SK-N-SH (cell line): ENCODE data around the gene STAT6. TPM values are rescaled to one million over a fixed set of nuclear protein-coding genes. Genes with fewer than 3 reads are reported as not detected.

ENCODE experiments used
- CTCF ChIA-PET: fragments of 300-600, 350-600 bp; formaldehyde crosslinking; extraction: SDS; loops from one replicate; lab custom pipeline; 2021; lab: Yijun Ruan, JAX
- POLR2A ChIA-PET: fragments of 350-600 bp; sonication (Branson Sonifier 250); formaldehyde crosslinking; extraction: SDS; loops from one replicate; lab custom pipeline; 2020; ENCODE audit warnings: antibody characterized with exemption, inconsistent platforms; lab: Yijun Ruan, JAX
- DNase-seq: peaks from one replicate; pipeline ENCODE4 v3.0.0; 2012
- H2AFZ ChIP-seq: fragments of 200-600 bp; sonication (generic); 2 replicates; pipeline ENCODE4 v1.8.1; 2016; ENCODE audit warnings: antibody characterized with exemption, mild to moderate bottlenecking, low read depth
- H3F3A ChIP-seq: fragments of 200-600 bp; sonication (generic); replicated peaks from 2 replicates; pipeline ENCODE3; 2016; ENCODE audit warnings: antibody characterized with exemption, mild to moderate bottlenecking; ENCODE audit not compliant: insufficient read depth
- H3K27ac ChIP-seq, 2 experiments: fragments of 200-500 bp in 1 of 2; fragments of 200-600 bp in 1 of 2; sonication (Bioruptor generic) in 1 of 2; sonication (generic), shearing (Covaris generic) in 1 of 2; 2 replicates each; pipeline versions ENCODE4 v1.5.1 to v1.6.1; 2014 to 2016; ENCODE audit warnings: low read depth in 2 of 2, inconsistent platforms in 1 of 2, low read length in 1 of 2, mild to moderate bottlenecking in 1 of 2, mixed read lengths in 1 of 2
- H3K27me3 ChIP-seq: fragments of 200-600 bp; sonication (generic), shearing (Covaris generic); 2 replicates; pipeline ENCODE4 v1.6.1; 2016; ENCODE audit warnings: mixed run types; ENCODE audit not compliant: insufficient read depth
- H3K36me3 ChIP-seq, 2 experiments: fragments of 200-500 bp in 1 of 2; fragments of 200-600 bp in 1 of 2; sonication (Bioruptor generic) in 1 of 2; sonication (generic) in 1 of 2; replicated peaks in 1 of 2; 2 replicates each; pipeline versions ENCODE3 to v1.5.1; 2014 to 2016; ENCODE audit warnings: low read length in 1 of 2, mild to moderate bottlenecking in 1 of 2; ENCODE audit not compliant: insufficient read depth in 2 of 2, control insufficient read depth in 1 of 2
- H3K4me1 ChIP-seq, 2 experiments: fragments of 200-500 bp in 1 of 2; fragments of 200-600 bp in 1 of 2; sonication (Bioruptor generic) in 1 of 2; sonication (generic), shearing (Covaris generic) in 1 of 2; 2 replicates each; pipeline versions ENCODE4 v1.5.1 to v1.6.1; 2014 to 2016; ENCODE audit warnings: low read depth in 1 of 2, low read length in 1 of 2, mixed run types in 1 of 2; ENCODE audit not compliant: insufficient read depth in 2 of 2, control insufficient read depth in 1 of 2
- H3K4me2 ChIP-seq: fragments of 200-600 bp; sonication (generic), shearing (Covaris generic); 2 replicates; pipeline ENCODE4 v1.6.1; 2017; ENCODE audit warnings: mixed run types
- H3K4me3 ChIP-seq, 2 experiments: fragments of 200-500 bp in 1 of 2; fragments of 200-600 bp in 1 of 2; sonication (Bioruptor generic) in 1 of 2; sonication (generic), shearing (Covaris generic) in 1 of 2; 2 replicates each; pipeline versions ENCODE4 v1.5.1 to v1.8.1; 2014 to 2016; ENCODE audit warnings: low read depth in 2 of 2, inconsistent platforms in 1 of 2, low read length in 1 of 2, mild to moderate bottlenecking in 1 of 2, mixed read lengths in 1 of 2, moderate library complexity in 1 of 2
- H3K79me2 ChIP-seq: fragments of 200-600 bp; sonication (generic); 2 replicates; pipeline ENCODE4 v1.8.1; 2017; ENCODE audit warnings: mild to moderate bottlenecking; ENCODE audit not compliant: insufficient read depth
- H3K9ac ChIP-seq: fragments of 200-600 bp; sonication (generic); 2 replicates; pipeline ENCODE4 v1.6.1; 2017; ENCODE audit warnings: mixed run types
- H3K9me2 ChIP-seq: fragments of 200-600 bp; sonication (generic); 2 replicates; pipeline ENCODE4 v1.6.1; 2017; ENCODE audit warnings: mixed run types
- H3K9me3 ChIP-seq: fragments of 200-600 bp; sonication (generic); 2 replicates; pipeline ENCODE4 v1.6.1; 2017; ENCODE audit warnings: mixed run types, mild to moderate bottlenecking, moderate library complexity
- H4K20me1 ChIP-seq: fragments of 200-600 bp; sonication (generic); 2 replicates; pipeline ENCODE4 v1.6.1; 2017; ENCODE audit warnings: mild to moderate bottlenecking, mixed run types; ENCODE audit not compliant: insufficient read depth
- EZH2phosphoT487 ChIP-seq: fragments of 200-600 bp; sonication (generic); IDR thresholded peaks from 2 replicates; pipeline ENCODE4 v1.6.1; 2017; ENCODE audit warnings: low read depth, mixed run types, mild to moderate bottlenecking, antibody characterized with exemption, moderate library complexity, borderline replicate concordance
- GATA2 ChIP-seq: sonication (generic); formaldehyde crosslinking; IDR thresholded peaks from 2 replicates; pipeline ENCODE4 v1.5.0; 2020; ENCODE audit warnings: mild to moderate bottlenecking, missing genetic modification reagents
- IRF3 ChIP-seq: fragments of 150-350 bp; IDR thresholded peaks from 2 replicates; pipeline ENCODE4 v1.6.1; 2016; ENCODE audit warnings: mild to moderate bottlenecking, low read depth, low read length
- NFIC ChIP-seq: IDR thresholded peaks from 2 replicates; pipeline ENCODE4 v1.4.0; 2012; ENCODE audit warnings: borderline replicate concordance
- POLR2AphosphoS5 ChIP-seq: IDR thresholded peaks from 2 replicates; pipeline ENCODE4 v1.6.1; 2012; ENCODE audit warnings: low read depth, low read length
- RAD21 ChIP-seq: IDR thresholded peaks from 2 replicates; pipeline ENCODE4 v1.6.1; 2012; ENCODE audit warnings: mild to moderate bottlenecking, low read length
- TCF12 ChIP-seq: IDR thresholded peaks from 2 replicates; pipeline ENCODE4 v1.4.0; 2012
- USF2 ChIP-seq: fragments of 150-350 bp; IDR thresholded peaks from 2 replicates; pipeline ENCODE4 v1.6.1; 2017; ENCODE audit warnings: antibody characterized with exemption, low read length, low read depth, borderline replicate concordance
- YY1 ChIP-seq: IDR thresholded peaks from 2 replicates; pipeline ENCODE4 v1.4.0; 2012; ENCODE audit warnings: low read depth, mild to moderate bottlenecking
- WGBS: methylation state at CpG from one replicate; pipeline ENCODE4 v1.1.6; 2017; ENCODE audit warnings: low lambda C conversion rate; 5-methylcytosine and 5-hydroxymethylcytosine counted together
- polyA plus RNA-seq, 3 experiments: library from polyadenylated mRNA; depleted of rRNA; stranded (reverse); fragments of >200 nt; gene quantifications; 2 replicates each; pipeline ENCODE4 v1.2.3, GENCODE V29; 2012
- TF ChIP-seq, protein P1 (sequence below): IDR thresholded peaks from 2 replicates; pipeline ENCODE4 v1.4.0; 2012; ENCODE audit warnings: low read depth
- TF ChIP-seq, protein P2 (sequence below): IDR thresholded peaks from 2 replicates; pipeline ENCODE4 v1.6.1; 2012; ENCODE audit warnings: mild to moderate bottlenecking, low read depth, low read length, moderate library complexity

The STAT6 gene
- polyA plus RNA-seq, 1 of the 3 experiments (the other 2 are of a cell fraction), result 0.15 TPM

- TF ChIP-seq IRF3 (no peak), USF2 (no peak), GATA2 (CRISPR knock-in tag) (no peak), YY1 (no peak)
Measured at GRCh38 chr12:57152639-57153038, 41.5 kb upstream of the STAT6 start (continued).

DNA sequence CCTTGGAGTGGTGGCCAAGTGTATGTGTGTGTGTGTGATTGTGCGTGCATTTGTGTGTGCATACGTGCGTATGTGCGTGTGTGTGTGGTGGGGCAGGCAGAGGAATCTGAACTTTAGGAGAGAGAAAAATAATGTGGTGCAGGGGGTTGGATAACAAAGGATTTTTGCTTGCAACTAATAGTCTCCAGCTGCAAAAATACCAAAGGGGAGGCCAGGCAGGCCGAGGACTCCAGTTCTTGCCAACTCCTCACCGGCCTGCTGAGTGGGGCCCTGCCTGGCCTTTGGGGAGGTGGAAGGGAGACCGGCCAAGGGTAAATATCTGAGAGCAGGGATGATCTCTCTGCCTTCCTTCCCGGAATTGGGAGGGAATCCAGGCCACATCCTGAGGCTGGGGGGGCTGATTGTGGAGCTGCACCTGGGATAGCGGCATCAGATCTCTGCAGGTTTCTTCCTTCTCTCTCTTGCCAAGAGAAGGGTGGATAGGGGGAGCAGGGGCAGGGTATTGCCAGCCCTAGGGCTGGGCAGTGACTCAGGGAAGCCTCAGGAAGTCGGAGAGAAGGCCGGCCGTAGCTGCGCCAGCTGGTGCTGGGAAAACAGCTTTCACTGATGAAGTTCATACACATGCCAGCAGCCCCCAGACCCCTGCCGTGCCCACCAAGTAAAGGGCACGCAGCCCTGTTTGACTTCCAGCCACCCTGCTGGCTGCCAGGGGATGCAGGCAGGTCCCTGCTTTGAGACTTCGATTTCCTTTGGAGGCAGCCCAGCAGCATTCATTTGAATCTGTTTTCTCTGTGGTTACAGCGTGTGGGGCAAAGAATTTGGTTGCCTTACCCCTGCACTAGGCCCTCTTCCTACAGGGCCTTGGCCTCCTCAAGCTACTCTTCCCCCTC is 40.8 kb upstream of the STAT6 start:
- peaks cover 22% of the 10 kb centered on the region for H3F3A ChIP-seq
- peak; percentile 62 for DNase-seq
- peak overlapping the region; percentile 35; the same call in 1 of the 2 replicates for H3K9ac ChIP-seq
- no peaks in the 10 kb centered on the region for H3K27me3 ChIP-seq
- H3K79me2 ChIP-seq, result no peaks in the 10 kb centered on the region
- H3K36me3 ChIP-seq, result peaks cover 24 to 35% of the 10 kb centered on the region in 2 experiments
- no peaks in the 10 kb centered on the region for H3K9me2 ChIP-seq
- peaks cover 4% of the 10 kb centered on the region; the same call in 1 of the 2 replicates for H4K20me1 ChIP-seq
- 40% methylated on average over 14 of the region's 17 CpGs for WGBS
- TF ChIP-seq EZH2phosphoT487 (no peak), NFIC (peak; percentile 38; the same call in 1 of the 2 replicates), POLR2AphosphoS5 (peak; percentile 18; the same call in 1 of the 2 replicates), TCF12 (peak; percentile 48), RAD21 (no peak)
- TF ChIP-seq, protein P1, sequence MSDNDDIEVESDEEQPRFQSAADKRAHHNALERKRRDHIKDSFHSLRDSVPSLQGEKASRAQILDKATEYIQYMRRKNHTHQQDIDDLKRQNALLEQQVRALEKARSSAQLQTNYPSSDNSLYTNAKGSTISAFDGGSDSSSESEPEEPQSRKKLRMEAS, result no peak
- TF ChIP-seq, protein P2, sequence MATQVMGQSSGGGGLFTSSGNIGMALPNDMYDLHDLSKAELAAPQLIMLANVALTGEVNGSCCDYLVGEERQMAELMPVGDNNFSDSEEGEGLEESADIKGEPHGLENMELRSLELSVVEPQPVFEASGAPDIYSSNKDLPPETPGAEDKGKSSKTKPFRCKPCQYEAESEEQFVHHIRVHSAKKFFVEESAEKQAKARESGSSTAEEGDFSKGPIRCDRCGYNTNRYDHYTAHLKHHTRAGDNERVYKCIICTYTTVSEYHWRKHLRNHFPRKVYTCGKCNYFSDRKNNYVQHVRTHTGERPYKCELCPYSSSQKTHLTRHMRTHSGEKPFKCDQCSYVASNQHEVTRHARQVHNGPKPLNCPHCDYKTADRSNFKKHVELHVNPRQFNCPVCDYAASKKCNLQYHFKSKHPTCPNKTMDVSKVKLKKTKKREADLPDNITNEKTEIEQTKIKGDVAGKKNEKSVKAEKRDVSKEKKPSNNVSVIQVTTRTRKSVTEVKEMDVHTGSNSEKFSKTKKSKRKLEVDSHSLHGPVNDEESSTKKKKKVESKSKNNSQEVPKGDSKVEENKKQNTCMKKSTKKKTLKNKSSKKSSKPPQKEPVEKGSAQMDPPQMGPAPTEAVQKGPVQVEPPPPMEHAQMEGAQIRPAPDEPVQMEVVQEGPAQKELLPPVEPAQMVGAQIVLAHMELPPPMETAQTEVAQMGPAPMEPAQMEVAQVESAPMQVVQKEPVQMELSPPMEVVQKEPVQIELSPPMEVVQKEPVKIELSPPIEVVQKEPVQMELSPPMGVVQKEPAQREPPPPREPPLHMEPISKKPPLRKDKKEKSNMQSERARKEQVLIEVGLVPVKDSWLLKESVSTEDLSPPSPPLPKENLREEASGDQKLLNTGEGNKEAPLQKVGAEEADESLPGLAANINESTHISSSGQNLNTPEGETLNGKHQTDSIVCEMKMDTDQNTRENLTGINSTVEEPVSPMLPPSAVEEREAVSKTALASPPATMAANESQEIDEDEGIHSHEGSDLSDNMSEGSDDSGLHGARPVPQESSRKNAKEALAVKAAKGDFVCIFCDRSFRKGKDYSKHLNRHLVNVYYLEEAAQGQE, result no peak
- peak overlapping the region; percentile 64 for H3K4me2 ChIP-seq
- H2AFZ ChIP-seq, result peak overlapping the region; percentile 15; the same call in 1 of the 2 replicates
- H3K4me3 ChIP-seq, result peak overlapping the region in 1 of 2 experiments; percentile 14; a peak in 1 of 4 replicates
- no peaks in the 10 kb centered on the region for H3K9me3 ChIP-seq
- peak overlapping the region; percentile 84 to 97 for H3K27ac ChIP-seq
- peaks cover 33 to 63% of the 10 kb centered on the region in 2 experiments for H3K4me1 ChIP-seq
- ChIA-PET CTCF (interaction anchor here (1.0 to 33.3 kb wide), 5 partner anchors 26 to 83 kb away, joined by 4 to 616 read pairs (median 17); partner anchors contain the start of gene LRP1), POLR2A (no interaction called here)
